Measurements from ENCODE around the gene BCL10.

DNA sequence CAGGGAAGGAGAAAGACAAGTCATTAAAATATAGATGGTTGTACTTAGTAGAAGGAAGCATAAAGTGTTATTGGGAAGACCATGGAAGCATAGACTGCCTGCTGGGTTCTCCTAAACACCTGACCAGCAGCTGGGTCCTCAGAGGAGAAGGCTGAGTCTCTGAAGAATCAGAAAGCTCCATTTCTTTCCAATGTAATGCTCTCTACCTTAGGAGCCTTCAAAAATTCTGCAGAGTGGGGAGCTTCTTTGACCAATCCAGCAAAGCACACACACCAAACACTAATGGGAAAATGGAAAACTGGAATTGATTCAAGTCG, 21.1 kb upstream of the BCL10 start:
- no peak for TF ChIP-seq CREM (CRISPR knock-in tag; IDR thresholded peaks at IDR 0.05)
- TF ChIP-seq, protein P1, sequence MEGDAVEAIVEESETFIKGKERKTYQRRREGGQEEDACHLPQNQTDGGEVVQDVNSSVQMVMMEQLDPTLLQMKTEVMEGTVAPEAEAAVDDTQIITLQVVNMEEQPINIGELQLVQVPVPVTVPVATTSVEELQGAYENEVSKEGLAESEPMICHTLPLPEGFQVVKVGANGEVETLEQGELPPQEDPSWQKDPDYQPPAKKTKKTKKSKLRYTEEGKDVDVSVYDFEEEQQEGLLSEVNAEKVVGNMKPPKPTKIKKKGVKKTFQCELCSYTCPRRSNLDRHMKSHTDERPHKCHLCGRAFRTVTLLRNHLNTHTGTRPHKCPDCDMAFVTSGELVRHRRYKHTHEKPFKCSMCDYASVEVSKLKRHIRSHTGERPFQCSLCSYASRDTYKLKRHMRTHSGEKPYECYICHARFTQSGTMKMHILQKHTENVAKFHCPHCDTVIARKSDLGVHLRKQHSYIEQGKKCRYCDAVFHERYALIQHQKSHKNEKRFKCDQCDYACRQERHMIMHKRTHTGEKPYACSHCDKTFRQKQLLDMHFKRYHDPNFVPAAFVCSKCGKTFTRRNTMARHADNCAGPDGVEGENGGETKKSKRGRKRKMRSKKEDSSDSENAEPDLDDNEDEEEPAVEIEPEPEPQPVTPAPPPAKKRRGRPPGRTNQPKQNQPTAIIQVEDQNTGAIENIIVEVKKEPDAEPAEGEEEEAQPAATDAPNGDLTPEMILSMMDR (IDR thresholded peaks at IDR 0.05) = no peak
- no peak for TF ChIP-seq SMAD4 (CRISPR knock-in tag; IDR thresholded peaks at IDR 0.05)
- no peak for TF ChIP-seq HMGA2 (CRISPR knock-in tag; IDR thresholded peaks at IDR 0.05)
- no peak for TF ChIP-seq SP1 (CRISPR knock-in tag; conservative IDR thresholded peaks at IDR 0.05)

Measured in WTC11 (cell line).